ENCODE results near the gene SND1.

GRCh38 chr7:127914693-127915092 lies 262.7 kb downstream of the SND1 start:
- TF ChIP-seq CTCF (IDR thresholded peaks at IDR 0.05; ENCODE audit: low read depth, low read length, poor library complexity, severe bottlenecking), result no peak
- TF ChIP-seq EZH2phosphoT487 (IDR thresholded peaks at IDR 0.05; ENCODE audit: borderline replicate concordance, low read length), result no peak
